Activated naive CD4-positive, alpha-beta T cell (primary cell): ENCODE data around the gene NISCH.

ENCODE experiments used
- DNase-seq, 4 experiments: peaks; one replicate each; lab custom pipeline; 2025; lab: John Stamatoyannopoulos, UW

NISCH gene

DNA sequence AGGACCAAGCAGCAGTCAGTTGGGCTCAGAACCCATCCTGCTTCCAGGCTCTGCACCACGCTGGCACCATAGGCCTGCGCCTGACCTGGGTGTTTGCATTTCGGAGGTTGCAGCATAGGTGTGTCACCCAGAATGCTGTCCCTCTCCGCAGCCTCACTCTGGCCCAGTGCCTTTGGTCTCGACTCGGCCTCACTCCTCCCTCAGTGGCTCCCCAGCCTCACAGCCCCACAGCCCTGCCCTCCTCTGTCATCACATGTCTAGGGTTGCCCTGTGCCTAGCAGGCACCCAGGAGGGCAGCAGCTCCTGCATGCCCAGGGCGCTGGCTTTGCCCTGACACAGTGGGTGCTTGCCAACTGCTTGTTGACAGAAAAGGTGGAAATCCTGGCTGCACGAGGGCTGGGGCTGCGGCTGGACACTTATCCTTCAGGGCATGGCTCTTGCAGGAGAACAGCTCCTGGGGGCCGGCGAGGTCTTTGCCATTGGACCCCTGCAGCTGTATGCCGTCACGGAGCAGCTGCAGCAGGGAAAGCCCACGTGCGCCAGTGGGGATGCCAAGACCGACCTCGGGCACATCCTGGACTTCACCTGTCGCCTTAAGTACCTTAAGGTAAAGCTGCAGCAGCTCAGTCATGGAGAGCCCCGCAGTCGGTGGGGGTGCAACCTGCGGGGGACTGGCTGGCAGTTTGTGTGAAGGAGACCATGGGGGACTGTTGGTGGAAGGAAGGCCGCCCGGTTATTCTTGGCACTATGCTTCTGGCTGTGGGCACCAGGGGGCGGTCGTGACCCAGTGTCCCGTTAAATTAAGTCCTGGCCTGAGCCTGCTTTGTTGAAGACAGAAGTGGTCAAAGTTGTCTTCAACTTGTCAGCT lies 16.2 kb downstream of the NISCH start:
- DNase-seq: peak in 1 of 4 experiments; percentile 16

DNA sequence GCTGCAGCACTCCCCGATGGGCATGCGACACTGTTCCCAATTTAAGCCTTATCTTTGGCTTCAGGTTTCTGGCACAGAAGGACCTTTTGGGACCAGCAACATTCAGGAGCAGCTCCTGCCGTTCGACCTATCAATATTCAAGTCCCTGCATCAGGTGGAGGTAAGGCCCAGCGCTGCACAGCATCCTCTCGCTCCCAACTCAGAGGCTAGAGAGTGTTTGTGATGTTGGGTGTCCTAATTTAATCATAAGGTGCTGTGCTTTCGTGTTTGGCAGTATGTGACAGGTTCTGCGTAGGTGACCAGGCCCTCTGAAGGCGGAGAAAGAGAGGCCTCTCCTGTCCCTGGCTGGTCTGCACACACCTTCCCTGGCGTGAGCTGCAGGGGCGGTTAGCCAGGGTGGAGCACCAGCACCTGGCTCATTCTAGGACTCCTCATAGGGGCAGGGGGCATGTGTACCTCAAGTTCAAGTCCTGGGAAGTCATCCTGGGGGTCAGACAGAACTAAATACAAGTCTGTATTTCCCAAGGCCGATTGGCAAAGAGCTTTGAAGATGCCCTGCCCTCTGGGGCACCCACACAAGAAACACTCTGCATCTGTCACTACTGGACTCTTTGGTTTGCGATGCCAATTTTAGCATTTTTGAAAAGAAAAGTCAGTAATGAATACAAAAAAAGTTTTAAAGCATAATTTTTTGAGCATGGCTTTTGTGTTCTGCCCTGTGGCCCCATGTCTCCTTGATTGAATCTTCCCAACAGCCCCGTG lies 17.0 kb downstream of the NISCH start:
- DNase-seq: no peak

DNA sequence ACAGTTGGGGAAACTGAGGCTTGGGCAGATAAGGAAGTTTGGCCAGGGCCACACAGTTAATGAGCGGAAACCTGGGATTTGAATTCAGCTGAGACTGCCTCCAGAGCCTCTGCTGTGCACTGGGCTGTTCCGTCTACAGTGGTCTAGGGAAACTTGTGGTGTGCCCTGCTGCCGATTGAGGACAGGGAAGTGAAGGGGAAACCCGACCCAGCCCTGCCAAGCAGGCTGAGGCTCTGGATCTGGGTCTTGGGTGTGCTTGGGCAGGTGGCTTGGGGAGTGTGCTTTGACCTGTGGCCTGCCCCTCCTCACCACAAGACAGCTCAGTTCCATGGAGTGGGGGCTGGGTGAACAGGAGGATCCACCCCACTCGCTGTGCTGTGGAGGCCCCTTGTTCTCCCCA lies 17.6 kb downstream of the NISCH start:
- DNase-seq: no peak

- DNase-seq: no peak
These were observed 21.8 kb downstream of the NISCH start for GRCh38 chr3:52477076-52477795.

DNA sequence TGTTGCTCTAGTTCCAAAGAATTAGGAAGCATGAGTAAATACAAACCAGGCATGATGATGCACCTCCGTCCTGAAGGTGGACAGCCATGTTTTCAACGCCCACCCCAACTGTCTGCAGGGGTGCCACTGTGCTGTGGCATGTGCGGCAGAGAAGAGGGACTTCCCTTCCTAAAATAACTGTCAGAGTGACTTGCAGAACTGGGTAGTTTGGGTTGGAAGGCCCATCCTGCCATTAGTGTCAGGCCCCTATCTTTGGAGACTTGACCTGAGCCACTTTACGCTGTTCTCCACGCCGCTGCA lies 22.3 kb downstream of the NISCH start:
- DNase-seq: no peak

DNA sequence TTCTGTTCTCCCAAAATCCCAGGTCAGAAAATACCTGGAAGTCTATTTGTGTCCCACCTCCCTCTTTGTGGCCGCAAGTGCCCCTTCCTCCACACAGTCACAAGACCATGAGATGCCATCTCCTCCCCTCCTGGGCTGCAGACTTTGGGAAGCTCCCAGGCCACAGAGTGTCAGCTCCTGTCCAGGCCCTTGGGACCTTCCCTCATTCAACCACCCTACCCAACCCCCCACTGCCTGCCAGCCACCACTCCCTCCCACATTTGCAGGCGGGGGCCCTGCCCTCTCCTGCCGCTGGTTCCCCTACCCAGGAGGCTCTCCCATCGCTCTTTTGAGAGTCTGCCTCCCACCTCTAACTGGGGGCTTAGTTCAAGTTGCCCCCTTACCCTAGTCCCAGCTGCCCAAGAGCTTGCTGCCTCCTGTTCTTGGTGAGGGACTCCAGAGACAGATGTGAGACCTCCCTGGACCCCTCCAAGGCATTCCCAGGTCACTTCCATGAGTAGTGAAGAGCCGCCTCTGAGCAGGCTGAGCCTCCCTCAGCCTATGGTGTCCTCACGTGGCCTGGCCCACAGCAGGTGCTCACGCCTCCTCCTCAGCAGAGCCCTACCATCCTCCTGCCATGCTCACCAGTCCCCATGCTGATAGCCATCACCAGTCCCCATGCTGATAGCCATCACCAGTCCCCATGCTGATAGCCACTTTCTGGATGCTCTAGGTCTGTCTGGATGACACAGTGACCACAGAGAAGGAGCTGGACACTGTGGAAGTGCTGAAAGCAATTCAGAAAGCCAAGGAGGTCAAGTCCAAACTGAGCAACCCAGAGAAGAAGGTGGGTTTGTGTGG lies 23.9 kb downstream of the NISCH start:
- DNase-seq: no peak

GRCh38 chr3:52479877-52480575 lies 24.6 kb downstream of the NISCH start:
- DNase-seq: no peak

DNA sequence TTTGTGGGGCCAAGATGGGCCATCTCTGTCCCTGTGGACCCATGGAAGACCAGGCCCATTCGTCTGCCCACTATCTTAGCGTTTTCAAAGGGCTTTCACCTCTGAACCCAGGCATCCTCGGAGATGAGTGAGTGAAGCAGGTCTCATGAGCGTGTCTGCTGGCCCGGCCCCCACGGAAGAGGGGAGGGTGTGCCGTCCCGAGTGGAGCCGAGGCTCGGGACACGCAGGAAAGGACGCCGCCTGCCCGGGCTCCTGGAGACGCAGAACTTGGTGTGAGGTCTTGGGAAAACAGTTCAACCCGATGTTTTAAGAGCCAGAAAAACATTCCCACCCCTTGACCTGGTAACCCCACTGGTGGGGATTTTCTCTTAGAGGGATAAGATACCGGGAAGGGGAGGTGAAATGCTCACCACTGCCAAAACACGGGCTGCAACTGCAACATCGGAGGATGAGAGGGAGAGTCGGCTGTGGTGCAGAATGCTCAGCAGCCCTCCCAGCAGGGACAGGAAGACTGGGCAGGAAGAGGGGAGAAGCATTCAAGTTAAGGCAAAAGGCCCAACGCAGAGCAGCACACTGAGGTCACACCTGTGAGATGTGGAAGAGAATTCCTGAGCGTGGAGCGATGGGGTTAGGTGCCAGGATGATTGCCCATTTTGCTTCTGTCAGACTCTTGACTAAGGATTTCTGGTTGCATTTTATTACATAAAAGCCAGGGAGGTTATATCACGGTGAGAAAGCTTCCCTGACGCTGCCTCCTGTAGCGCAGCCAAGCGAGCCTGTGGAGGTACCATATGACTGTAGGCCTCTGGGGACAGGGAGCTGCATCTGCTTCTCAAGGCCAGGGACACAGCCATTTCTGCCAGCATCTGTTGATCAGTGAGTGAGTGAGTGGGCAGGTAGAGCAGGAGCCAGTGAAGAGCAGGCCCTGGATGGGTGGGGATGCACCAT lies 25.6 kb downstream of the NISCH start:
- DNase-seq: no peak

DNA sequence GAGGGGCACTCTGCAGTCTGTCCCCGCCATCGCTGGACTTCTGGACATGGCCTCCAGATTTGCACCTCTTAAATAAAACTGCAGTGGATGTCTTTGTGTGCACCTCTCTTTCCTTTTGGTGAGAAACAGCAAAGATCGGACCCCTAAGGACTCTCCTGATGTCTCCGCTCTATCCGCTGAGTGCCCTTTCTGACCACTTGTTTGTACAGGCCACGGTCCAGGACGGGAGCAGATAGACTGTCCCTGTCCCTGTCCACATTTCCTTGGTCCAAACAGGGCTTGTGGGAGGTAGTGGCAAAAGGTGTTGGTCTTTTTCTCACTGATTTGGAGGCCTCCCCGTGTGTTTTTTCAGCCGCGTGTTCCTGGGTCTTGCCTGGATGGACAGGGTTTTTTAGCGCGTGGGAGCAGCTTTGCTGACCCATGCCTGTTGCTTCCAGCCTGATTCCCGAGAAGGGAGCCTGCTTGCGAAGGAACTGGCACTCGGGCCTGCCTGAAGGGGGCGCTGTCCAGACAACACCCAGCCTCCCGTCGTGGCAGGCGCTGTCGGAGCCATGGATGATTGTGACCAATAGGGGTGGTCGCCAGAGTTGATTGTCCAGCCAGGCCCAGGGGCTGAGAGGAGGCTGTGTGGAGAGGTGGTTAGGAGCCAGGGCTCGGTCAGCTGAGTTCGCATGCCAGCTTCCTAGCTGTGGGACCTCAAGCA lies 26.6 kb downstream of the NISCH start:
- no peak for DNase-seq

- DNase-seq: no peak
These were observed 27.7 kb downstream of the NISCH start for GRCh38 chr3:52483081-52483480.

GRCh38 chr3:52483577-52484381 lies 28.4 kb downstream of the NISCH start:
- DNase-seq: no peak

DNA sequence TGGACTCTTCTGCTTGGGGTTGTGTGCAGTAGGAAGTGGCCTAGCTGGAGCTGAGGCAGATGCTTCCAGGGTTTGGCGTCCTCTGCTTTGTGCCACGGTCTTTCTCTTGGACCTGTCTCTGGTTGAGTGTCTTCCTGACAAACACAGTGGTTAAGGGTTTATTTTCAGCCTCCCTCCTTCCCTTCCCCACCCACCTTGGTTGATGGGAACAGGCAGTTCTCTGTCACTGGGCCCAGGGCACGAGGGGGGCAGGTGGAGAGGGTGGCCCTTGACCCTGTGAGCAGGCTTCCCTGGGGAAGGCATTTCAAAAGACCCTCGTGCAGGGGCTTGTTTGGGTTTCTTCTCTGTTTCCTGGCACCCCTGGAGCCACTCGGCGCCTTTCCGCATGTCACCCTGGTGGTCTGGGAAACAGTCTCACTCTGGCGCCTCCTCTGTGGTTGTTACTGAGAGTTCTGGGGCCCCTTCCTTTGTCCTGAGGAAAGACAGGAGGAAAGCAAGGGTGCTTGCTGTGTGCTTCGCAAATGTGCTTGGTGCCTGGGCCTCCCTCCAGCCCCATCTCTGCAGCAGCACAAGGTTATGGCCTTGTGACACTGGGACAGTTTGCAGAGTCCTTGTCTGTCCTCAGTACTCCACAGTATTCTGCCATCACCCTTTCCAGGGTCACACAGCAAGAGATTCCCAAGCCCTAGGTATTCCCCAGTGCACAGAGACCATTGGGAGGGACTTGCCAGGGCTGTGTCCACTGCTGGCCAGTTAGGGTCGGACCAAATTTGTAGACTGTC lies 29.5 kb downstream of the NISCH start:
- DNase-seq: no peak

DNA sequence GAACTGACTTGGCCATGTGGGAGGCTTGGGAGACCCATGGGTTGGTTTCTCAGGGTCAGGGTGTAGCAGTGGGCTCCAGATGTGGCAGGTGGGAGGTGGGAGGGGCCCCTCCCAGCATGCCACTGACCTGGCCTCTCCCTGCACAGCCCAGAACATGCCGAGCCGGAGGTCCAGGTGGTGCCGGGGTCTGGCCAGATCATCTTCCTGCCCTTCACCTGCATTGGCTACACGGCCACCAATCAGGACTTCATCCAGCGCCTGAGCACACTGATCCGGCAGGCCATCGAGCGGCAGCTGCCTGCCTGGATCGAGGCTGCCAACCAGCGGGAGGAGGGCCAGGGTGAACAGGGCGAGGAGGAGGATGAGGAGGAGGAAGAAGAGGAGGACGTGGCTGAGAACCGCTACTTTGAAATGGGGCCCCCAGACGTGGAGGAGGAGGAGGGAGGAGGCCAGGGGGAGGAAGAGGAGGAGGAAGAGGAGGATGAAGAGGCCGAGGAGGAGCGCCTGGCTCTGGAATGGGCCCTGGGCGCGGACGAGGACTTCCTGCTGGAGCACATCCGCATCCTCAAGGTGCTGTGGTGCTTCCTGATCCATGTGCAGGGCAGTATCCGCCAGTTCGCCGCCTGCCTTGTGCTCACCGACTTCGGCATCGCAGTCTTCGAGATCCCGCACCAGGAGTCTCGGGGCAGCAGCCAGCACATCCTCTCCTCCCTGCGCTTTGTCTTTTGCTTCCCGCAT lies 31.8 kb downstream of the NISCH start:
- DNase-seq: no peak

DNA sequence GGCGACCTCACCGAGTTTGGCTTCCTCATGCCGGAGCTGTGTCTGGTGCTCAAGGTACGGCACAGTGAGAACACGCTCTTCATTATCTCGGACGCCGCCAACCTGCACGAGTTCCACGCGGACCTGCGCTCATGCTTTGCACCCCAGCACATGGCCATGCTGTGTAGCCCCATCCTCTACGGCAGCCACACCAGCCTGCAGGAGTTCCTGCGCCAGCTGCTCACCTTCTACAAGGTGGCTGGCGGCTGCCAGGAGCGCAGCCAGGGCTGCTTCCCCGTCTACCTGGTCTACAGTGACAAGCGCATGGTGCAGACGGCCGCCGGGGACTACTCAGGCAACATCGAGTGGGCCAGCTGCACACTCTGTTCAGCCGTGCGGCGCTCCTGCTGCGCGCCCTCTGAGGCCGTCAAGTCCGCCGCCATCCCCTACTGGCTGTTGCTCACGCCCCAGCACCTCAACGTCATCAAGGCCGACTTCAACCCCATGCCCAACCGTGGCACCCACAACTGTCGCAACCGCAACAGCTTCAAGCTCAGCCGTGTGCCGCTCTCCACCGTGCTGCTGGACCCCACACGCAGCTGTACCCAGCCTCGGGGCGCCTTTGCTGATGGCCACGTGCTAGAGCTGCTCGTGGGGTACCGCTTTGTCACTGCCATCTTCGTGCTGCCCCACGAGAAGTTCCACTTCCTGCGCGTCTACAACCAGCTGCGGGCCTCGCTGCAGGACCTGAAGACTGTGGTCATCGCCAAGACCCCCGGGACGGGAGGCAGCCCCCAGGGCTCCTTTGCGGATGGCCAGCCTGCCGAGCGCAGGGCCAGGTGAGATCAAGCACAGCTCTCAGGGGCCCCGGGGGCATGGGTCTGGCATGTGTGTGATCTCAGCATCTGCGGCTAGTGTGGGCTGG lies 32.6 kb downstream of the NISCH start:
- DNase-seq: no peak

- no peak for DNase-seq
These were observed 33.3 kb downstream of the NISCH start for GRCh38 chr3:52488746-52489145.

DNA sequence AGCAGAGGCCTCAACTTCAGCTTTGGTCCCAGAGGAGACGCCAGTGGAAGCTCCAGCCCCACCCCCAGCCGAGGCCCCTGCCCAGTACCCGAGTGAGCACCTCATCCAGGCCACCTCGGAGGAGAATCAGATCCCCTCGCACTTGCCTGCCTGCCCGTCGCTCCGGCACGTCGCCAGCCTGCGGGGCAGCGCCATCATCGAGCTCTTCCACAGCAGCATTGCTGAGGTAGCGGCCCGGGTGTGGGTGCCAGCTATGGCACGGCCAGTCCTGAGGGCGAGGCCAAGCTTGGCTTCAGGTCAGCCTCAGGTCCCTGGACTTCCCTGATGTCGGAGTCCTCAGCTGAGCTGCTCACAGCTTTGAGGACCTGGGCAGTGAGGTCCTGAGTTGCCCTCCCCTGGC lies 34.0 kb downstream of the NISCH start:
- no peak for DNase-seq
